GM23248 (cell line): ENCODE measurements around the gene EFNA2.

Source experiments
- EZH2 ChIP-seq: fragments of 200-600 bp; sonication (generic); IDR thresholded peaks from 2 replicates; pipeline ENCODE4 v1.6.1; 2018; ENCODE audit warnings: antibody characterized with exemption, mild to moderate bottlenecking; ENCODE audit not compliant: insufficient read depth, poor library complexity, severe bottlenecking
- EZH2phosphoT487 ChIP-seq: fragments of 200-600 bp; sonication (generic); IDR thresholded peaks from 2 replicates; pipeline ENCODE4 v1.6.1; 2018; ENCODE audit warnings: antibody characterized with exemption, moderate library complexity, mild to moderate bottlenecking, low read depth; ENCODE audit not compliant: insufficient read depth

GRCh38 chr19:1310853-1311180 is 25.1 kb downstream of the EFNA2 start:
- TF ChIP-seq EZH2 (no peak), EZH2phosphoT487 (no peak)
